ENCODE data around the gene NID1. TPM values are rescaled to one million over a fixed set of nuclear protein-coding genes. Genes with fewer than 3 reads are reported as not detected.

Gene NID1
- total RNA-seq, 4 donors from 2014 or later = 70.7 to 252 (median 184) TPM

GRCh38 chr1:236103646-236104218 is 38.8 kb upstream of the NID1 start:
- Histone ChIP-seq H3K4me1 (no peaks in the 10 kb centered on the region), H3K27ac (no peak overlapping the region), H3K36me3 (no peaks in the 10 kb centered on the region), H3K27me3 (no peaks in the 10 kb centered on the region), H3K4me3 (no peak overlapping the region), H3K9me3 (no peaks in the 10 kb centered on the region)
- TF ChIP-seq, protein P1, sequence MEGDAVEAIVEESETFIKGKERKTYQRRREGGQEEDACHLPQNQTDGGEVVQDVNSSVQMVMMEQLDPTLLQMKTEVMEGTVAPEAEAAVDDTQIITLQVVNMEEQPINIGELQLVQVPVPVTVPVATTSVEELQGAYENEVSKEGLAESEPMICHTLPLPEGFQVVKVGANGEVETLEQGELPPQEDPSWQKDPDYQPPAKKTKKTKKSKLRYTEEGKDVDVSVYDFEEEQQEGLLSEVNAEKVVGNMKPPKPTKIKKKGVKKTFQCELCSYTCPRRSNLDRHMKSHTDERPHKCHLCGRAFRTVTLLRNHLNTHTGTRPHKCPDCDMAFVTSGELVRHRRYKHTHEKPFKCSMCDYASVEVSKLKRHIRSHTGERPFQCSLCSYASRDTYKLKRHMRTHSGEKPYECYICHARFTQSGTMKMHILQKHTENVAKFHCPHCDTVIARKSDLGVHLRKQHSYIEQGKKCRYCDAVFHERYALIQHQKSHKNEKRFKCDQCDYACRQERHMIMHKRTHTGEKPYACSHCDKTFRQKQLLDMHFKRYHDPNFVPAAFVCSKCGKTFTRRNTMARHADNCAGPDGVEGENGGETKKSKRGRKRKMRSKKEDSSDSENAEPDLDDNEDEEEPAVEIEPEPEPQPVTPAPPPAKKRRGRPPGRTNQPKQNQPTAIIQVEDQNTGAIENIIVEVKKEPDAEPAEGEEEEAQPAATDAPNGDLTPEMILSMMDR (IDR thresholded peaks at IDR 0.05) = peak; percentile 63 to 80 (median 72)
- TF ChIP-seq POLR2A (IDR thresholded peaks at IDR 0.05) = no peak
- intact Hi-C loops (cut with DNase I; ENCODE audit: low total_unique reads) = no loop called here
- peak; percentile 46 to 57 for DNase-seq

DNA sequence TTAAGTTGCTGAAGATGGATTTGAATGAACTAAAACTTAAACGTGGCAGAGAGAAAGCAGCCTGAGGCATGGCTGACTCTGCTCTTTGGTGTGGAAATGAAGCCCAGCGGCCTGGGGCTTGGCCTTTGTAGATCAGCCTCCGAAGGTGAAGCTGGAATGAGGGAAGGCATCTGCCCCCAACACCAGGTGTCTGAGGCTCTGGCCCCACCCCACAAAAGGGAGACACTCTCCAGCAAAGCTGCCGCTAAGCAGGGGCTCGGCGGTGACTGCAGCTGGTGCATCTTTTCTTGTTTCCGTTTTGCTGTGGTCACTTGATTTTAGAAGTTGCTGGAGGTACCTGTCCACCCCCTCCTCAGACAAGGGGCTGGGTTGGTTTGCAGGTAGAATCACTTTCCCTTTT is 38.2 kb upstream of the NID1 start:
- Histone ChIP-seq H3K9me3 (no peaks in the 10 kb centered on the region), H3K36me3 (no peaks in the 10 kb centered on the region), H3K27me3 (no peaks in the 10 kb centered on the region), H3K4me3 (no peak overlapping the region), H3K4me1 (no peaks in the 10 kb centered on the region), H3K27ac (no peak overlapping the region)
- no peak for DNase-seq
- TF ChIP-seq, protein P1 (IDR thresholded peaks at IDR 0.05) = no peak
- no peak for TF ChIP-seq POLR2A (IDR thresholded peaks at IDR 0.05)
- intact Hi-C loops (cut with DNase I; ENCODE audit: low total_unique reads) = no loop called here

DNA sequence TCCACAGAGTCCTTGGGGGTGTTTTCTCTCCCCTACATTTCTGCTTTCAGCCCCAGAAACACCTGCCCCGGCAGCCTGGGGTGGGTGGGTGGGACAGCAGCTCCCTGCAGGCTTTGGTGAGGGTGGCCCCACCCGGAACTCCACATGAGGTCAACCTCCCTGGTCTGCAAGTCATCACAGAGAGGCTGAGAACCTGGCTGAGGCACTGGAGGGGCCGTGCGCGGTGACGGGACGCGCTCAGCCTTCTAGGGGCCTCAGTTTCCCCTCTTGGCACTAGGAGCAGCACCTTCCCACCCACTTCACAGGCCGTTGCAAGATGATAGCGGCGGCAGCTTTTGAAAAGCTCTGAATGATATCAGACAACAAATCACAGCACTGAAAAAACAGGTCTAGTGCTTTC is 37.7 kb upstream of the NID1 start:
- Histone ChIP-seq H3K27ac (no peak overlapping the region), H3K9me3 (no peaks in the 10 kb centered on the region), H3K36me3 (no peaks in the 10 kb centered on the region), H3K4me1 (no peaks in the 10 kb centered on the region), H3K27me3 (no peaks in the 10 kb centered on the region), H3K4me3 (no peak overlapping the region)
- intact Hi-C loops (cut with DNase I; ENCODE audit: low total_unique reads) = no loop called here
- DNase-seq = no peak
- TF ChIP-seq POLR2A (IDR thresholded peaks at IDR 0.05) = no peak
- TF ChIP-seq, protein P1 (IDR thresholded peaks at IDR 0.05) = no peak

GRCh38 chr1:236101233-236102200 is 36.6 kb upstream of the NID1 start:
- no peak for DNase-seq
- TF ChIP-seq, protein P1 (IDR thresholded peaks at IDR 0.05) = no peak
- TF ChIP-seq POLR2A (IDR thresholded peaks at IDR 0.05) = no peak
- H3K27me3 ChIP-seq = no peaks in the 10 kb centered on the region
- no peaks in the 10 kb centered on the region for H3K36me3 ChIP-seq
- H3K9me3 ChIP-seq = no peaks in the 10 kb centered on the region
- no peaks in the 10 kb centered on the region for H3K4me1 ChIP-seq
- intact Hi-C loops (cut with DNase I; ENCODE audit: low total_unique reads) = no loop called here
- H3K27ac ChIP-seq = no peak overlapping the region
- H3K4me3 ChIP-seq = no peak overlapping the region

DNA sequence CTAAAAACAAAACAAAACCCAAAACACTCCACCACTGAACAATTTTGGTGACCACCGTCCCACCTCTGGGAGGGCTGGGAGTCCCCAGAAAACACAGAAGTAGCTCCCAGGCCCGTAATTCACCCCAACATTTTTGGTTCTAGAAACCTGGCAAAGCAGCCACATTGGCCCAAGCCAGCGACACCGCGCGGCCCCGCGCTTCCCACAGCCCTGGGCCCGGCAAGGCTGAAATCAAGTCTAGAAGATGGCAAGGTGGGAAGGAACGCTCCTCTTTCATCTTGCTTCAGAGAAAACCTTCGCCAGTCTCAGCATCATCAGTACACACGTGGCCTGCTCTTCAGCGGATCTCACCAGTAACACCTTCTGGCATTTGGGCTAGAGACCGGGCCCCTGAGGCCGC is 35.9 kb upstream of the NID1 start:
- intact Hi-C loops (cut with DNase I; ENCODE audit: low total_unique reads) = no loop called here
- H3K36me3 ChIP-seq = no peaks in the 10 kb centered on the region
- no peak overlapping the region for H3K27ac ChIP-seq
- H3K27me3 ChIP-seq = no peaks in the 10 kb centered on the region
- no peaks in the 10 kb centered on the region for H3K9me3 ChIP-seq
- no peak overlapping the region for H3K4me3 ChIP-seq
- H3K4me1 ChIP-seq = no peaks in the 10 kb centered on the region
- no peak for TF ChIP-seq POLR2A (IDR thresholded peaks at IDR 0.05)
- TF ChIP-seq, protein P1 (IDR thresholded peaks at IDR 0.05) = no peak
- no peak for DNase-seq
